Parathyroid adenoma (tissue), 2 donors: ENCODE data around the gene ATG2A.

Source experiments
- H2AFZ ChIP-seq: fragments of 300-600 bp; sonication (generic); one replicate; pipeline ENCODE4 v1.7.0; 2017; ENCODE audit warnings: antibody characterized with exemption, mild to moderate bottlenecking
- H3K27ac ChIP-seq: fragments of 300-600 bp; sonication (generic); one replicate; pipeline ENCODE4 v1.7.0; 2017
- H3K27me3 ChIP-seq: fragments of 300-600 bp; sonication (generic); one replicate; pipeline ENCODE4 v1.7.0; 2017; ENCODE audit warnings: low read length; ENCODE audit not compliant: control insufficient read depth, insufficient read depth
- H3K36me3 ChIP-seq: fragments of 300-600 bp; sonication (generic); one replicate; pipeline ENCODE4 v1.7.0; 2017; ENCODE audit warnings: low read length; ENCODE audit not compliant: control insufficient read depth, insufficient read depth
- H3K4me1 ChIP-seq: fragments of 300-600 bp; sonication (generic); one replicate; pipeline ENCODE4 v1.7.0; 2017; ENCODE audit warnings: control low read depth
- H3K4me2 ChIP-seq: fragments of 300-600 bp; sonication (generic); one replicate; pipeline ENCODE4 v1.7.0; 2017; ENCODE audit warnings: low read length
- H3K4me3 ChIP-seq: fragments of 300-600 bp; sonication (generic); one replicate; pipeline ENCODE4 v1.7.0; 2017; ENCODE audit warnings: low read depth, low read length
- H3K79me2 ChIP-seq: fragments of 300-600 bp; sonication (generic); one replicate; pipeline ENCODE4 v1.7.0; 2017; ENCODE audit warnings: control low read depth
- H3K9ac ChIP-seq: fragments of 300-600 bp; sonication (generic); one replicate; pipeline ENCODE4 v1.7.0; 2017; ENCODE audit warnings: mild to moderate bottlenecking
- H3K9me3 ChIP-seq: fragments of 300-600 bp; sonication (generic); one replicate; pipeline ENCODE4 v1.7.0; 2017; ENCODE audit warnings: low read length; ENCODE audit not compliant: control insufficient read depth
- TF ChIP-seq, protein P1 (sequence below): fragments of 300-600 bp; sonication (generic); IDR thresholded peaks from one replicate; pipeline ENCODE4 v1.7.0; 2017; ENCODE audit warnings: antibody characterized with exemption, mild to moderate bottlenecking
- donor health status: primary hyperparathyroidism.

Gene ATG2A

DNA sequence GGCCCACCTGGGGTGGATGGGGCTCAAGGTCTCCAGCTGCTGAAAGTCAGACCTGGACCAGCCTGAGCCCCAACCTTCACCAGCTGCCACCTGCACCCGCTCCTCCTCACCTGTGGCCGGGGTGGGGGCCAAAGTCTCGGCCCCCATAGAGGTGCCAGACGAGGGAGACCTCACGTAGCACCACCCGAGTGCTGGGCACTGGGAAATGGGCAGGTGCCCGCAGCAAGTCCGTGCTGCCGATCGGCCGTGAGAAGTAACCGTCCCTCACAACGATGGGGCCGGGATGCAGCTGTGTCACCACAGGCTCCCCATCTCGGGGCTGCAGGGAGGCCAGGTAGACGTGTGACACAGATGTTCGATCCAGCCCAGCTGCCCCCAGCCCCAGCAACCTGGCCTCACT, 16.2 kb downstream of the ATG2A start:
- Histone ChIP-seq H3K27me3 (no peaks in the 10 kb centered on the region), H3K27ac (no peak overlapping the region), H3K79me2 (no peaks in the 10 kb centered on the region), H2AFZ (no peak overlapping the region), H3K4me3 (no peak overlapping the region), H3K36me3 (no peaks in the 10 kb centered on the region), H3K9ac (no peak overlapping the region), H3K4me1 (no peaks in the 10 kb centered on the region), H3K4me2 (no peak overlapping the region), H3K9me3 (no peaks in the 10 kb centered on the region)
- TF ChIP-seq, protein P1, sequence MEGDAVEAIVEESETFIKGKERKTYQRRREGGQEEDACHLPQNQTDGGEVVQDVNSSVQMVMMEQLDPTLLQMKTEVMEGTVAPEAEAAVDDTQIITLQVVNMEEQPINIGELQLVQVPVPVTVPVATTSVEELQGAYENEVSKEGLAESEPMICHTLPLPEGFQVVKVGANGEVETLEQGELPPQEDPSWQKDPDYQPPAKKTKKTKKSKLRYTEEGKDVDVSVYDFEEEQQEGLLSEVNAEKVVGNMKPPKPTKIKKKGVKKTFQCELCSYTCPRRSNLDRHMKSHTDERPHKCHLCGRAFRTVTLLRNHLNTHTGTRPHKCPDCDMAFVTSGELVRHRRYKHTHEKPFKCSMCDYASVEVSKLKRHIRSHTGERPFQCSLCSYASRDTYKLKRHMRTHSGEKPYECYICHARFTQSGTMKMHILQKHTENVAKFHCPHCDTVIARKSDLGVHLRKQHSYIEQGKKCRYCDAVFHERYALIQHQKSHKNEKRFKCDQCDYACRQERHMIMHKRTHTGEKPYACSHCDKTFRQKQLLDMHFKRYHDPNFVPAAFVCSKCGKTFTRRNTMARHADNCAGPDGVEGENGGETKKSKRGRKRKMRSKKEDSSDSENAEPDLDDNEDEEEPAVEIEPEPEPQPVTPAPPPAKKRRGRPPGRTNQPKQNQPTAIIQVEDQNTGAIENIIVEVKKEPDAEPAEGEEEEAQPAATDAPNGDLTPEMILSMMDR, result no peak

DNA sequence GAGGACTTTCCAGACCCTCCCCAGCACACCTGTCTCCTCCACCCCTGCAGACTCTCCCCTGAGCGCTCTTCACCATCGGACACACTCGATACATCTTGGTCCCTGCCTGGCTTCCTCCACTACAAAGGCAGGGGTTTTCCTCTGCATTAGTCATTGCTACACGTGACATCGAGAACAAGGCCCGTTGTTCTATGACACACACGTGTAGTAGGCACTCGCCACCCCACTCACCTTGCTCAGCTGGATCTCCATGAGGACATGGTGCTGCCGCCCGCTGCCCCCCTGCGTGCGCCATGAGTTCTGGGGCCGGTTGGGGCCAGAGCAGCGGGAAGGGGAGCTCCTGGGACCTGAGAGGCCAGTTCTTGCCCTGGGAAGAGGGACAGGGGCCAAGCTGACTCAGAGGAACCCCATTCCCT, 16.7 kb downstream of the ATG2A start:
- no peaks in the 10 kb centered on the region for H3K9me3 ChIP-seq
- no peak overlapping the region for H3K9ac ChIP-seq
- H3K79me2 ChIP-seq, result no peaks in the 10 kb centered on the region
- H3K27ac ChIP-seq, result no peak overlapping the region
- no peak overlapping the region for H3K4me3 ChIP-seq
- TF ChIP-seq, protein P1, result no peak
- H3K27me3 ChIP-seq, result no peaks in the 10 kb centered on the region
- H3K36me3 ChIP-seq, result no peaks in the 10 kb centered on the region
- H3K4me2 ChIP-seq, result no peak overlapping the region
- H3K4me1 ChIP-seq, result no peaks in the 10 kb centered on the region
- no peak overlapping the region for H2AFZ ChIP-seq

DNA sequence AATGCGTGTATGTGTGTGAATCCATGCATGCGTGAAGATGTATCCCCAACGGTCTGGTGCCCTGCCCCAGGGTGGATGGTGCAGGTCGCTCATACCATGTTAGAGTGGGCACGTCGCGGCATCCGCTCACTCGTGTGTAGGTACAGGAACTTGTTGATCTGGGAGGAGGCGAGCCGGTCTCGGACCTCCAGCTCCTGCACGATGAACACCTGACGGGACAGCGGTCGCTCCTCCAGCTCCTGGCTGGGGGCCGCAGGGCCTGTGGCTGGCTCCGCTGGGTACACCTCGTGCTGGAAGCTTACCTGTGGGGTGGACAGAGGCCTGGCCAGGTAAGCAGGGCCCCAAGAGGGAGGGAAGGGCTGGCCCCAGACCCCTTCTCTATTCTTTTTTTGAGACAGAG, 18.5 kb downstream of the ATG2A start:
- H3K4me2 ChIP-seq, result no peak overlapping the region
- H3K36me3 ChIP-seq, result no peaks in the 10 kb centered on the region

DNA sequence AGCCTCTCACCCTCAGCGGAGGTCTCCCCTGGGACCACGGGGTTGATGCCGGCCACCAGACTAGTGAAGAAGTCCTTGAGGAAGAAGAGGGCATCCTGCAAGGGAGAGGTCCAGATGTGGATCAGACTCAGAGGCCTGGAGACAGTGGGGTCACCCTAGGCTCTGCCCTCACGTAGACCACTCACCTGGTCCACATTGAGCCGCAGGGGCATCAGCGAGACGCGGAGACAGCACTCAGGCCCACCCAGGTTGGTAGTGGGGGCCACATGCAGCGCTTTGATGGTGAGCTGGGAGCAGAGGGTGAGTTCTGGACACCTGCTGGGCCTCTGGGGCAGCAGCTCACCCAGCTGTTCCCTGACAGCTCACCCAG, 18.9 kb downstream of the ATG2A start:
- H3K9ac ChIP-seq, result no peak overlapping the region
- H2AFZ ChIP-seq, result no peak overlapping the region
- no peak overlapping the region for H3K4me3 ChIP-seq
- H3K36me3 ChIP-seq, result no peaks in the 10 kb centered on the region
- H3K4me1 ChIP-seq, result no peaks in the 10 kb centered on the region
- H3K4me2 ChIP-seq, result no peak overlapping the region
- H3K79me2 ChIP-seq, result no peaks in the 10 kb centered on the region
- no peak overlapping the region for H3K27ac ChIP-seq
- no peaks in the 10 kb centered on the region for H3K9me3 ChIP-seq
- TF ChIP-seq, protein P1, result no peak
- H3K27me3 ChIP-seq, result no peaks in the 10 kb centered on the region

More for the DNA sequence above, 18.5 kb downstream of the ATG2A start:
- H3K27ac ChIP-seq, result no peak overlapping the region
- H2AFZ ChIP-seq, result no peak overlapping the region
- H3K79me2 ChIP-seq, result no peaks in the 10 kb centered on the region
- H3K27me3 ChIP-seq, result no peaks in the 10 kb centered on the region
- H3K4me3 ChIP-seq, result no peak overlapping the region
- H3K9ac ChIP-seq, result no peak overlapping the region
- no peaks in the 10 kb centered on the region for H3K4me1 ChIP-seq
- TF ChIP-seq, protein P1, result no peak
- H3K9me3 ChIP-seq, result no peaks in the 10 kb centered on the region

DNA sequence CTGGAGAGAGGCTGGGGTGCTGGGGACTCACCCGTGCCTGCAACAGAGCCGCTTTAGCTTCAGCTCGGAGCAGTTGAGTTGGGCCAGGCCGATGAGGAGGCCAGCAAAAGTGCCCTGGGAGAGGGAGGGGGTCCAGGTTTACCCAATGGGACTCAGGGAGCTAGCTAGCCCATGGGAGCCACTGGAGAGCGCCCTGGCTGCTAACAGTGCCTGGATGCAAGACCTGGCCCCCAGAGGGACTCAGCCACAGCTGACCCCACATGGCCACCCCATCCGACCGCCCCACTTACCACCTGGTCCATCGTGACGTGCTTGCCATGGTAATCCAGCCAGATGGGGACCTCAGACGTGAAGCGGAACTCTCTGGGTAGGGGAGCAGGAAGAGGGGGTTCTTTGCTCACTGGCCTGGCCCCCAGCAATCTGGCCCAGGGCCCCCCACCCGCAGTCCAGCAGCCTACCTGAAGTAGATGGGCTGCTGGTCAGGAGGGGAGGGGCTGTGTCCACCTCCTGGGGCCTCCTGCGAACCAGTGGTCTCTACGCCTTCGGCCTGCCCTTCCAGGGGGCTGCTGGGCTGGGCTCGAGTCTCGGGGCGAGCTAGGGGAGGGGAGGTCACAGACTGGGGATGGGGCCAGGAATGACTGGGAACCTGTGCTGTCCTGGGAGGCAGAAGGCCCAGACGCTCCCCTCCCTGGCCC, 19.5 kb downstream of the ATG2A start:
- TF ChIP-seq, protein P1, result no peak
- no peak overlapping the region for H3K4me3 ChIP-seq
- H3K9me3 ChIP-seq, result no peaks in the 10 kb centered on the region
- H3K79me2 ChIP-seq, result no peaks in the 10 kb centered on the region
- no peak overlapping the region for H3K27ac ChIP-seq
- no peak overlapping the region for H2AFZ ChIP-seq
- no peaks in the 10 kb centered on the region for H3K27me3 ChIP-seq
- H3K36me3 ChIP-seq, result no peaks in the 10 kb centered on the region
- H3K9ac ChIP-seq, result no peak overlapping the region
- H3K4me1 ChIP-seq, result no peaks in the 10 kb centered on the region
- no peak overlapping the region for H3K4me2 ChIP-seq
